GM18520 (cell line): ENCODE data around the gene GNG5.
A peak's percentile ranks its signal among the peaks of the same experiment; 100 is the strongest.
"Not testable (repeated sequence)": the region's sequence is repeated elsewhere in the genome, so short reads cannot be mapped to it uniquely, and the experiment has no call there.

Experiments
- ATAC-seq: cut with Tn5 transposase; IDR thresholded peaks from one replicate; pipeline ENCODE4 v1.9.1; 2021; ENCODE audit not compliant: unreplicated experiment

Gene GNG5

GRCh38 chr1:84489766-84490165, 16.6 kb downstream of the GNG5 start:
- ATAC-seq: no peak

- no peak for ATAC-seq
These were observed 18.3 kb downstream of the GNG5 start for GRCh38 chr1:84488107-84488506.

- no peak for ATAC-seq
These were observed 25.1 kb downstream of the GNG5 start for GRCh38 chr1:84481317-84481716.

GRCh38 chr1:84480650-84481049, 25.7 kb downstream of the GNG5 start:
- ATAC-seq: no peak

- ATAC-seq: no peak
These were observed 26.4 kb downstream of the GNG5 start for GRCh38 chr1:84479998-84480397.

- peak; percentile 72 for ATAC-seq
These were observed 27.2 kb downstream of the GNG5 start, which contains the start of gene RPF1 for GRCh38 chr1:84478876-84479868. TSS of gene RPF1 (plus strand) at chr1:84479266. CDS start at chr1:84479282, 16 bp downstream.

GRCh38 chr1:84476225-84476624, 30.2 kb downstream of the GNG5 start:
- no peak for ATAC-seq

- no peak for ATAC-seq
These were observed 39.1 kb downstream of the GNG5 start for GRCh38 chr1:84467298-84467697.

GRCh38 chr1:84462118-84462517, 44.3 kb downstream of the GNG5 start:
- no peak for ATAC-seq

GRCh38 chr1:84452436-84452835, 53.9 kb downstream of the GNG5 start:
- ATAC-seq: no peak

GRCh38 chr1:84450910-84451309, 55.5 kb downstream of the GNG5 start:
- ATAC-seq: no peak

- ATAC-seq: not testable (repeated sequence)
These were observed 57.7 kb downstream of the GNG5 start for GRCh38 chr1:84448704-84449103.
